Neutrophil (primary cell): ENCODE data around the gene SULT1A1.
"Not testable (repeated sequence)": the region's sequence is repeated elsewhere in the genome, so short reads cannot be mapped to it uniquely, and the experiment has no call there.

Source experiments
- H3K27ac ChIP-seq: fragments of 200-600 bp; sonication (generic); 2 replicates; pipeline ENCODE4 v1.5.1; 2016; ENCODE audit warnings: mild to moderate bottlenecking, moderate library complexity
- H3K27me3 ChIP-seq: fragments of 200-600 bp; sonication (generic); 2 replicates; pipeline ENCODE4 v1.6.0; 2016; ENCODE audit warnings: mild to moderate bottlenecking
- H3K36me3 ChIP-seq: fragments of 200-600 bp; sonication (generic); 2 replicates; pipeline ENCODE4 v1.5.1; 2017
- H3K4me1 ChIP-seq, 2 experiments: fragments of 200-600 bp in 1 of 2; sonication (generic) in 1 of 2; 1 replicate in 1 of 2; 2 replicates in 1 of 2; pipeline versions ENCODE4 v1.5.1 to v1.6.1; 2013 to 2016; ENCODE audit warnings: low read depth in 1 of 2, low read length in 1 of 2, mild to moderate bottlenecking in 1 of 2, moderate library complexity in 1 of 2; ENCODE audit not compliant: control insufficient read depth in 1 of 2, insufficient read depth in 1 of 2
- H3K4me3 ChIP-seq, 2 experiments: fragments of 200-600 bp in 1 of 2; sonication (generic) in 1 of 2; 1 replicate in 1 of 2; 2 replicates in 1 of 2; pipeline ENCODE4 v1.5.1; 2013 to 2016; ENCODE audit warnings: low read depth in 1 of 2, low read length in 1 of 2, mild to moderate bottlenecking in 1 of 2, moderate library complexity in 1 of 2
- H3K9me3 ChIP-seq: fragments of 200-600 bp; sonication (generic); 2 replicates; pipeline ENCODE4 v1.5.1; 2016
- CTCF ChIP-seq: fragments of 200-600 bp; sonication (generic); IDR thresholded peaks from 2 replicates; pipeline ENCODE4 v1.5.1; 2016; ENCODE audit warnings: antibody characterized with exemption

Gene SULT1A1

DNA sequence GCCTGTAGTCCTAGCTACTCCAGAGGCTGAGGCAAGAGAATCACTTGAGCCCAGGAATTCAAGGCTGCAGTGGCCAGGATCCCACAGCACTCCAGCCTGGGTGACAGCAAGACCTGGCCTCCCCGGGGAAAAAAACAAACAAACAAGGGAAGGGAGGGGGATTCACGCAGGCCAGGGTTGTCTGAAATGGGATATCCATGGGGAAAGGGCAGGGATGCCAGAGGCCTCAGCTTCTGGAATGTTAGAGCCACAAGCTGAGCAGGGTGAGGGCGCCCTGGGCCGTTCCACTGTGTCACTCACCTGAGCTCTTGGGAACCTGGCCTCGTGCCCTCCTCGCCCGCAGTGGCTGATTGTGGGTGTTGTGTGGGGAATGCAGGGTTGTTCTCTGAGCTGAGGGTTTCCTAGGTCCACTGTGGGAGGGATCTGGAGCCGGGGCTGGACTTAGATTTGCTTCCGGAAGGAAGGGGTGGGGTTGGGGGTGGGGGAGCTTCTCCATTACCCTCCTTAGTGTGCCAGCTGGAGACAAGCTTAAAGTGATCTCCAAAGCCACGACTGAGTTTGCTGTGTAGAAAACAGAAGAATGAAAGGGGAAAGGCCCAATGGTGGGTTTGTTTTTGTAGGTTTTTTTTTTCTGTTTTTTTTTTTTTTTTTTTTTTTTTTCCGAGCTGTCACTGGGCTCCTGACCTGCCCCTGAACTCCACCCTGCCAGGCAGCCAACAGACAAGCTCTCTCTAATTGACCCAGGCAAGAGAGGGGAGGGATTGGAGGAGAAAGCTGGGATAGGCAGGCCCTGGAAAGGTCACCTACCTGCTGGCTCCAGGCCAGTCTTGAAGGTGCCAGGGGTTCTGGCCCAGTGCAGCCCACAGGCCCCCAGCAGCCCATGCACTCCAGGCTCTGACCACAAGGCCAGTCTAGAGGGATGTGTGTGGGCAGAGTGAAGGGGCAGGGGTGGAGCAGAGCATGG, at the start of gene SULT1A1:
TSS of gene SULT1A1 (minus strand) at position 414 of the 964 bp plus-strand sequence. CDS start 1,189 bp downstream, outside the sequence.
- H3K27me3 ChIP-seq = no peaks in the 10 kb centered on the region
- H3K4me3 ChIP-seq = peak within 1 kb of the TSS; percentile 70 to 77
- no peaks in the 10 kb centered on the region for H3K9me3 ChIP-seq
- peak within 1 kb of the TSS; percentile 89 for H3K27ac ChIP-seq
- peaks cover 32% of the 10 kb centered on the region for H3K36me3 ChIP-seq
- H3K4me1 ChIP-seq = peaks cover 40 to 45% of the 10 kb centered on the region in 2 experiments
- peak; percentile 7 for TF ChIP-seq CTCF

- not testable (repeated sequence) for H3K27ac ChIP-seq, H3K9me3 ChIP-seq, H3K4me3 ChIP-seq, H3K4me1 ChIP-seq, H3K27me3 ChIP-seq, H3K36me3 ChIP-seq
Measured at GRCh38 chr16:28639959-28640358, 30.1 kb upstream of the SULT1A1 start.

- H3K27ac ChIP-seq, H3K9me3 ChIP-seq, H3K36me3 ChIP-seq: not testable (repeated sequence)
Measured at GRCh38 chr16:28638359-28638758, 28.5 kb upstream of the SULT1A1 start.

GRCh38 chr16:28637765-28638164, 27.9 kb upstream of the SULT1A1 start, which contains the start of gene NPIPB8:
NPIPB8 (plus strand) TSS chr16:28638065; CDS start chr16:28638361, 296 bp downstream.
- not testable (repeated sequence) for H3K36me3 ChIP-seq, H3K27me3 ChIP-seq, H3K9me3 ChIP-seq, H3K27ac ChIP-seq, H3K4me1 ChIP-seq, H3K4me3 ChIP-seq

More at GRCh38 chr16:28638359-28638758, 28.5 kb upstream of the SULT1A1 start:
- H3K4me1 ChIP-seq, H3K27me3 ChIP-seq, H3K4me3 ChIP-seq: not testable (repeated sequence)

DNA sequence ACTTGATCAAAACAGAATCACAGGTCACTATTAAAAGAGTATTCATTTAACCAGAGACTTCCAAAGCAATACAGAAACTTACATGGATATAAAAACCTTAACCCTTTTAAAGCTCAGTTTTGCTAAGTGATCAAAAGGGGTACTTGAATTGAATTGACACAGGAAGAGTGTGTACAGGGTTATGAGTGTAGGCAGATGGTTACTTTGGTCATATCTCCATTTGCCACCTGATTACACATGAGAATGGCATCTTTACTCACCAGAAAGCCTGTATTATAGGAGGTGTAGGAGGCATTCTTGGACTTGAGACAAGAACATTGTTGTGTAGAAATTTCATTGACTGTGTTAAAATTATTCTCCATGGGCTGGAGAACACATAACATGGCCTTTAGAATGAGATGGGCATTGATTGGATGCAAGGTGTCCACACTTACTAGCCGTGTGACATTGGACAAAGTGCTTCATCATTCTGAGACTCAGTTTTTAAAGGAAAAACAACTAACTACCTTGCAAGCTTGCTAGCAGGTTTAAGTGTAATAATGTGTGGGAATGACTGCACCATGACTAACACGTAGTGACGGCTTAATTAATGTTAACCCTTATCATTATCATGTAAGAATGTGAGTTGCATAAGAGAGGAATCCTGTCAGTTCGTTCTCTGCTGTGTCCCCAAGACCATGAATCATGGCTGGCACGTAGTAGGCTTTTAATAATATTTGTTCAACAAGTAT, 26.4 kb upstream of the SULT1A1 start:
- not testable (repeated sequence) for H3K4me1 ChIP-seq, H3K27ac ChIP-seq, H3K4me3 ChIP-seq, H3K9me3 ChIP-seq, H3K36me3 ChIP-seq, H3K27me3 ChIP-seq

GRCh38 chr16:28630905-28631304, 21.1 kb upstream of the SULT1A1 start:
- H3K27ac ChIP-seq, H3K36me3 ChIP-seq, H3K4me3 ChIP-seq, H3K4me1 ChIP-seq, H3K27me3 ChIP-seq, H3K9me3 ChIP-seq: not testable (repeated sequence)

GRCh38 chr16:28623172-28623711, 13.4 kb upstream of the SULT1A1 start:
- TF ChIP-seq CTCF = no peak
- H3K9me3 ChIP-seq = no peaks in the 10 kb centered on the region
- H3K4me3 ChIP-seq = peak overlapping the region; percentile 32 to 55
- peaks cover 30% of the 10 kb centered on the region for H3K27me3 ChIP-seq
- H3K36me3 ChIP-seq = no peaks in the 10 kb centered on the region
- H3K27ac ChIP-seq = no peak overlapping the region
- peaks cover 13 to 14% of the 10 kb centered on the region in 2 experiments for H3K4me1 ChIP-seq

DNA sequence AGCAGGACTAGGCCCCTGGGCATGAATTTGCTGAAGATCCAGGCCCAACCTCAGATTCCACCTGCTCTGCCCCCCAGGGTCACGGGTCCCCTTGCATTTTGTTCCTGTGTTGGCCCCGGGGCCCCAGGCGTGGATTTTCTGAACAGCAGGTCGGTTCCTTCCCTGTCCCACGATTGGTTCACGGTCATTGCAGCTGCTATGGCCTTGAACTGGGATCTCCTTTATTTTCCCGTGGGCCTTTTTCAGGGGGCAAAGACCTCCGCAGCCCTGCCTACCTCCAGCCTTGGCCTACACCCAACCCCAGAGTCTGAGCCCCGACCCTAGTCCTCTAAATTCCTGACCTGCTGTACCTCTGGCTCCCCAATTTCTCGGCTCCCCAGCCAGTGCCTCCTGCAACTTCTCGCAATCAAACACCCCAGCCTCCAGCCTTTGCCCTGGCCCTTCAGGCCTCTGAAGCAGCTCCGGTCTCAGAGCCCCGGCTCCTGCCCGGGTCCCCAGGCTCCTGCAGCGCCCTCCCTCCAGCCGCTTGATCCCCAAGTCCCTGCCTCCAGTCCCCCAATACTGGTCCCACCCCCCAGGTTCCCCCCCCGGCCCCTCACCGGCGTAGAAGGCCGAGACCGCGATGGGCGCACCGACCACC, 12.8 kb upstream of the SULT1A1 start:
- H3K9me3 ChIP-seq, H3K36me3 ChIP-seq, H3K27ac ChIP-seq: not testable (repeated sequence)
- Histone ChIP-seq H3K27me3 (peaks cover 30% of the 10 kb centered on the region), H3K4me1 (peaks cover 19 to 20% of the 10 kb centered on the region in 2 experiments), H3K4me3 (peak overlapping the region in 1 of 2 experiments; percentile 55)
